Activated T-helper 17 cell treated with anti-CD3 and anti-CD28 coated beads, Interleukin-2, amount 50 U/mL, for 72 hours (primary cell): Measurements from ENCODE around the gene CCNY. TPM values are rescaled to one million over a fixed set of nuclear protein-coding genes. Genes with fewer than 3 reads are reported as not detected.
A peak's percentile ranks its signal among the peaks of the same experiment; 100 is the strongest.

ENCODE experiments used
- ATAC-seq: fragments of 150-1000 bp; cut with Tn5 transposase; replicated peaks from 2 replicates; pipeline ENCODE4 v1.10.0; 2021; ENCODE audit warnings: mild to moderate bottlenecking, moderate library complexity
- H3K27ac Mint-ChIP-seq: one replicate; pipeline ENCODE4 v1.8.0; 2022; ENCODE audit warnings: mixed read lengths
- H3K27me3 Mint-ChIP-seq: one replicate; pipeline ENCODE4 v1.8.0; 2022; ENCODE audit warnings: mixed read lengths
- H3K36me3 Mint-ChIP-seq: one replicate; pipeline ENCODE4 v1.8.0; 2022; ENCODE audit warnings: low read depth, mild to moderate bottlenecking, mixed read lengths
- H3K4me1 Mint-ChIP-seq: one replicate; pipeline ENCODE4 v1.8.0; 2022; ENCODE audit warnings: mixed read lengths
- H3K4me3 Mint-ChIP-seq: one replicate; pipeline ENCODE4 v1.8.0; 2022; ENCODE audit warnings: mild to moderate bottlenecking, mixed read lengths
- H3K9me3 Mint-ChIP-seq: one replicate; pipeline ENCODE4 v1.8.0; 2022; ENCODE audit warnings: mixed read lengths
- total RNA-seq, 2 donors: library from RNA; stranded (reverse); gene quantifications; one replicate each; pipeline ENCODE4 v1.2.3, GENCODE V29; 2022

CCNY gene
- total RNA-seq, 2 donors from 2014 or later = 29.4 to 42.3 TPM

DNA sequence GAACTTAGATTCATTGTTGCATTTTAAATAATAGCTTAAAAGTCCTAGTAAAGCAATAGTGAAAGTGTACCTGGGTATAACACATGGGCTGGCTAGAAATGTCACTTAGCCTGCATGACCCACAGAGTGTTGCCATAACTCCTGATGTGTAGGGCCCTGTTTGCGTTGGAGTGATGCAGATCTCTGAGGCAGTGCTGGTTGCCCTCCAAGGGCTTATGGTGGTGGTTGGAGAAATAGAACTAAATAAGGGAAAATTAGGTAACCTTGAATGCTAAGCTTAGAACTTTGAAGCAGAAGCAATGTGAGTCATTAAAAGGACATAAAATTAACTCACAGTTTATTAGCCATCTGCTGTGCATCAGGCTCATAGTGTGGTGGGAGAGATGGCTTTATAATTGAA, 105.7 kb downstream of the CCNY start:
- Mint-ChIP-seq H3K4me3 (peak overlapping the region; percentile 70), H3K36me3 (peaks cover 16% of the 10 kb centered on the region), H3K9me3 (peaks cover 21% of the 10 kb centered on the region), H3K27me3 (no peaks in the 10 kb centered on the region), H3K27ac (peak overlapping the region; percentile 98), H3K4me1 (peaks cover 45% of the 10 kb centered on the region)
- peak; percentile 64 for ATAC-seq

DNA sequence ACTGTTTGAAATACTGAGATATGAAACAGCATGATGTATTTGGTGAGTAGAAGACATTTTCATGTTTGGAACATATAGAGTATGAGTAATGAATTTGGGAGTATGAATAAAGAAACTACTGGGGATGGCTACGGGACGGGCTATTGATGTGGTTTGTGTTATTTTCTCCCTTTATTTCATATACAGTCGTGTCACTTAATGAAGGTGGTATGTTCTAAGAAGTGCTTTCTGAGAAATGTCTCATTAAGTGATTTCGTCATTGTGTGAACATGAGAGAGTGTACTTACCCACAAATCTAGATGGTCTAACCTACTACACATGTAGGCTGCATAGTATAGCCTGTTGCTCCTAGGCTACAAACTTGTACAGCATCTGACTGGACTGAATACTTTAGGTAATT, 106.3 kb downstream of the CCNY start:
- Mint-ChIP-seq H3K36me3 (peaks cover 15% of the 10 kb centered on the region), H3K27ac (peak overlapping the region; percentile 98), H3K4me1 (peaks cover 47% of the 10 kb centered on the region), H3K9me3 (peaks cover 21% of the 10 kb centered on the region), H3K27me3 (no peaks in the 10 kb centered on the region), H3K4me3 (peak overlapping the region; percentile 70)
- peak; percentile 90 for ATAC-seq

GRCh38 chr10:35443858-35444257, 107.5 kb downstream of the CCNY start:
- H3K27me3 Mint-ChIP-seq = no peaks in the 10 kb centered on the region
- peak overlapping the region; percentile 18 for H3K4me3 Mint-ChIP-seq
- H3K4me1 Mint-ChIP-seq = peaks cover 55% of the 10 kb centered on the region

GRCh38 chr10:35445150-35445884, 109.0 kb downstream of the CCNY start:
- ATAC-seq = no peak
- Mint-ChIP-seq H3K4me1 (peaks cover 65% of the 10 kb centered on the region), H3K4me3 (no peak overlapping the region), H3K9me3 (peaks cover 8% of the 10 kb centered on the region), H3K27me3 (no peaks in the 10 kb centered on the region), H3K36me3 (peaks cover 5% of the 10 kb centered on the region), H3K27ac (peak overlapping the region; percentile 20)

More at GRCh38 chr10:35443858-35444257, 107.5 kb downstream of the CCNY start:
- peak overlapping the region; percentile 98 for H3K27ac Mint-ChIP-seq
- H3K9me3 Mint-ChIP-seq = peaks cover 16% of the 10 kb centered on the region
- no peak for ATAC-seq
- peaks cover 9% of the 10 kb centered on the region for H3K36me3 Mint-ChIP-seq

DNA sequence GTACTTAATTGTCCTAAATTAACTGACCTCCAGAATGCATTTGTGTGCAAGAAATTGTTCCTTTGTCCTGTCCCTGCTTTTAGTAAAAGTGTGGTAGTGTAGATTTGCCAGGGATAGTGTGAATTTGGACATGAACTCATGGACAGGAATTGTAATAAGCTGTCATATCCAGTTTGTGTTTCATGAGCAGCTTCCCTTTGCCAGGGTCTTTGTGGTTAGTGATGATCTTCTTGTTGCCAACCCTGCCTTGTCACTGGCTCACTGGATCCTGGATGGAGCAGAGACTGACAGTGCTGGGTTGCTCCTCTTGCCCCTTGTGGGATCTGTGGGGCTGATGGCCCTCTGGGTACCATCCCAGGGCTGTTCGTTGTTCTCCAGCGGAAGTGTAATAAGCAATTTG, 110.1 kb downstream of the CCNY start:
- Mint-ChIP-seq H3K27me3 (no peaks in the 10 kb centered on the region), H3K36me3 (peaks cover 5% of the 10 kb centered on the region), H3K27ac (peak overlapping the region; percentile 96), H3K4me1 (peaks cover 66% of the 10 kb centered on the region), H3K9me3 (peaks cover 8% of the 10 kb centered on the region), H3K4me3 (no peak overlapping the region)
- ATAC-seq = no peak

- Mint-ChIP-seq H3K4me1 (peaks cover 60% of the 10 kb centered on the region), H3K27me3 (no peaks in the 10 kb centered on the region), H3K27ac (peak overlapping the region; percentile 96), H3K36me3 (no peaks in the 10 kb centered on the region), H3K9me3 (peaks cover 8% of the 10 kb centered on the region), H3K4me3 (peak overlapping the region; percentile 87)
- peak; percentile 42 for ATAC-seq
Measured at GRCh38 chr10:35447693-35448407, 111.5 kb downstream of the CCNY start.

DNA sequence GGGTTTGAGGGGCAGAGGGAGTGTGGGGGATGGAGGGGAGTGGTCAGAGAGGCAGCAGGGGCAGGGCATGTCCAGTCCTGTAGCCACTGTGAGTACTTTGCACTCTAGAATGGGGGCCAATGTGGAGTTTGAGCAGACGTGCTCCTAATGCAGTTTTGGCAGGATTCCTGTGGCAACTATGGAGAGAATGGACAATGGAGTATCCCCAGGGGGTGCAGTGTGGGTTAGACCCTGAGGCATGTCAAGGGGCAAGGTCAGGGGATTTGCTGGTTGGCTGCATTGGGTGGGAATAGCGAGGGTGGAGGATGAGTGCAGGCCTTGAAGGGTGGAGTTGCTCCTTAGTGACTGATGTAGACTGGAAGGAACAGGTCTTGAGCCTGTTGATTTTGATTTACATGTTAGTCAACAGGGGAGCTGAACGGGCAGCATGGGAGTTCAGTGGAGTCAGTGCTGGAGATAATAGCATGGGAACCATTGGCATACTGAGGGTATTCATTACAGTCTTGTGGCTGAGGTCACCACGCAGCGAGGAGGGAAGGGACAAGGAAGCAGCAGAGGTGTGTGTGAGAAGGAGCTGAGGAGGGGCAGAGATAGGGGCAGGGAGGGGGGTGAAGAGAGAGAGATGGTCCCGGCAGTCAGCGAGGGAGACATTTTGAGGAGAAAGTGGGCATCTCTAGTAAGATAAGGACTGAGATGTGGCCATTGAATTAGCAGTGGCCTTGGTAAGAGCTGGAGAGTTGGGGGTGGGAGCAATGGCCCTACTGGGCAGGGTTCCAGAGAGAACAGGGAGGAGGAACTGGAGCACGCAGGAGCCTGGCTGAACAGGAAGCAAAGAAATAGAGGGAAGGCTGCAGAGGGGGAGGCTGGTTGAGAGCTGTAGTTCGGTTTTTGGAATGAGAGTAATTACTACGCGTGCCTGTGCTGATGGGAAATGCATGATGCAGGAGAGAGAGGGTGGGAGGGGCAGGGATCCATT, 112.7 kb downstream of the CCNY start:
- ATAC-seq = no peak
- Mint-ChIP-seq H3K4me3 (peak overlapping the region; percentile 87), H3K27ac (peak overlapping the region; percentile 96), H3K4me1 (peaks cover 61% of the 10 kb centered on the region), H3K9me3 (peaks cover 8% of the 10 kb centered on the region), H3K36me3 (no peaks in the 10 kb centered on the region), H3K27me3 (no peaks in the 10 kb centered on the region)

GRCh38 chr10:35449944-35450343, 113.6 kb downstream of the CCNY start:
- peak overlapping the region; percentile 96 for H3K27ac Mint-ChIP-seq
- H3K27me3 Mint-ChIP-seq = no peaks in the 10 kb centered on the region
- peaks cover 58% of the 10 kb centered on the region for H3K4me1 Mint-ChIP-seq
- no peak for ATAC-seq
- H3K36me3 Mint-ChIP-seq = no peaks in the 10 kb centered on the region
- peaks cover 4% of the 10 kb centered on the region for H3K9me3 Mint-ChIP-seq
- H3K4me3 Mint-ChIP-seq = peak overlapping the region; percentile 87

GRCh38 chr10:35451151-35452016, 115.1 kb downstream of the CCNY start:
- peak overlapping the region; percentile 96 for H3K27ac Mint-ChIP-seq
- H3K4me1 Mint-ChIP-seq = peaks cover 57% of the 10 kb centered on the region
- H3K4me3 Mint-ChIP-seq = peak overlapping the region; percentile 87
- peak; percentile 59 for ATAC-seq
- H3K36me3 Mint-ChIP-seq = no peaks in the 10 kb centered on the region
- no peaks in the 10 kb centered on the region for H3K27me3 Mint-ChIP-seq
- H3K9me3 Mint-ChIP-seq = no peaks in the 10 kb centered on the region

DNA sequence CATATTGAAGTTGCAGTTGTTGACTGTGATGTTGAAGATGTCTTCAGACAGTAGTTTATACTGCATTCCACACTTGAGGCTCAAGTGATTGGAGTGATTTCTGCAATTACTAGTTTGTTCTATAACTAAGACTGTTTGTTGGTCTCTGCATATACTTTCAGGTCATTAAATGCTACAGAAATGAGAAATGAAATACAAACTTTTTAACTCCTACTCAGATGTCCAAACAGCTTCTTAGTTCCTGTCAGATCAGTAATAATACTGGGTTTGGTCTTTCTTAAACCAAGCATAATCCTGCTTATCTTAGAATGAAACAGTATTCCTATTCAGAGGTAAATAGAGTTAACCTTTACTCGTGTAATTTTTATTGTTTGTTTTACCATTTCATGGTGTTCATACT, 115.9 kb downstream of the CCNY start:
- Mint-ChIP-seq H3K4me3 (no peak overlapping the region), H3K36me3 (no peaks in the 10 kb centered on the region), H3K9me3 (no peaks in the 10 kb centered on the region), H3K4me1 (peaks cover 55% of the 10 kb centered on the region), H3K27ac (no peak overlapping the region), H3K27me3 (no peaks in the 10 kb centered on the region)
- ATAC-seq = peak; percentile 34

- Mint-ChIP-seq H3K27ac (no peak overlapping the region), H3K36me3 (no peaks in the 10 kb centered on the region), H3K9me3 (no peaks in the 10 kb centered on the region), H3K4me1 (peaks cover 50% of the 10 kb centered on the region), H3K4me3 (no peak overlapping the region), H3K27me3 (no peaks in the 10 kb centered on the region)
- ATAC-seq = no peak
Measured at GRCh38 chr10:35452847-35453246, 116.5 kb downstream of the CCNY start.

DNA sequence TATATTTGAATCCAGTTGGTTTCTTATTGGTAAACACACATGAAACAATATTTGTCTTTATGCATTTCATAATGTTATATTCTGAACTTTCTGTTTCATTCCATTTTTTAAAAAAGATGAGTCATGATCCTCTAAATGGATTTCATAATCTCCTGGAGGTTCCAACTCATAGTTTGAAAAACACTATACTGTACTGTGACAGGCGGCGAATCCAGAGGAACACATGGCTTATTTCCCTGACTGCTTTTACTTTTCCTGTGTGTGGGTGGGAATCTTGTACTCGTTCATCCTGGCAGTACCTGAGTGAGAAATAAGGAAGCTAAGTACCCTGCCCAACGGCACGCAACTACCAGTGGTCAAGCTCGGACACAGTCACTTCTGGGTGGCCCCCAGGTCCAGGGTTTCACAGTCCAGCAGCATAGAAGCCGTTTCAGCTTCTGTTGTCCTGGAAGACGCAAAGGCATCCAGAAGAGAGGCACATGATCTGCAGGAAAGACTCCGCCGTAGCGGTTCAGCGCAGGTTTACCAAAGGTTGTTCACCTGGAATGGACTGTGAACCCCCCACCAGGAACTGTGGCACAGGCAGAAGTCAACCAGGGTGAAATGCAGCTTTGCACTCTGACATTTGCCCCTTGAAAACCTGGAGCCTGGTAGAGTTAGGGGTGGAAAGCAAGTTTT, 117.7 kb downstream of the CCNY start:
- no peak for ATAC-seq
- H3K36me3 Mint-ChIP-seq = no peaks in the 10 kb centered on the region
- peaks cover 44% of the 10 kb centered on the region for H3K4me1 Mint-ChIP-seq
- H3K27me3 Mint-ChIP-seq = no peaks in the 10 kb centered on the region
- no peak overlapping the region for H3K27ac Mint-ChIP-seq
- no peak overlapping the region for H3K4me3 Mint-ChIP-seq
- no peaks in the 10 kb centered on the region for H3K9me3 Mint-ChIP-seq

DNA sequence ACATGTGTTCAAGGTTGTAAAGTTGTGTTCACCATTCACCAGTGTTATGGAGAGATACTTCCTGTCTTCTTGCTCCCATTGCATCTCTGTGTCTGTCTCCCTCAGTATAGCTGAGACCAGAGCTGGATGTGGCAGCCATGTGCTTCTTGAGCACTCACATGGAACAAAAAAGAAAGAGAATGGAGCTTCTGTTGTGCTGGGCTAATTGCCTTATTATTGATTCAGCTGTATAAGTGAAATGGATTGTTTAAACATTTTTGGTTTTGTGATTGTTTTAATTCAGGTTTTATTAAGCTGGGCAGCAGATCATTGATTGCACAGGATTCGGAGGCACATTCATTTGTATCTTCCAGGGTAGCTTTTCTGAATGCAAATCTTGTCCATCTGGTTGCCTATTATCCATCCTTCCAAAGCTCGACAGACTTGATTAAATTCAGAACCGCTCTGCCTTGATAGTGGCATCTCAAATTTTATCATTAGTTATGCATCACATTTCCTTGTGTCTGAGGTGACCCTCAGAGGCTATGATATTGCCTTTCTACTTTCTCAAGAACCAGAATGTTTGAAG, 119.9 kb downstream of the CCNY start:
- Mint-ChIP-seq H3K9me3 (no peaks in the 10 kb centered on the region), H3K4me3 (no peak overlapping the region), H3K27ac (no peak overlapping the region), H3K4me1 (peaks cover 41% of the 10 kb centered on the region), H3K27me3 (no peaks in the 10 kb centered on the region), H3K36me3 (no peaks in the 10 kb centered on the region)
- ATAC-seq = no peak
